OCI-LY3 (cell line): ENCODE results near the gene PRICKLE1.

Source experiments
- CTCF ChIP-seq: fragments of 200-600, 300-600 bp; sonication (generic); IDR thresholded peaks from 2 replicates; pipeline ENCODE4 v1.5.1; 2014; ENCODE audit warnings: antibody characterized with exemption, low read length, low read depth
- EZH2phosphoT487 ChIP-seq: fragments of 200-600 bp; shearing (Covaris generic); IDR thresholded peaks from 2 replicates; pipeline ENCODE4 v1.6.1; 2018; ENCODE audit warnings: antibody characterized with exemption, mixed run types, low read depth

GRCh38 chr12:42504049-42504448 lies 85.5 kb downstream of the PRICKLE1 start:
- TF ChIP-seq CTCF = no peak
- TF ChIP-seq EZH2phosphoT487 = no peak
